ENCODE measurements around the gene MBOAT1.

GRCh38 chr6:20252311-20252710 lies 40.0 kb upstream of the MBOAT1 start:
- TF ChIP-seq ZNF70 (CRISPR knock-in tag; IDR thresholded peaks at IDR 0.05) (no peak), TOX (CRISPR knock-in tag; IDR thresholded peaks at IDR 0.05; ENCODE audit: borderline replicate concordance) (no peak), ZNF565 (CRISPR knock-in tag; conservative IDR thresholded peaks at IDR 0.05; ENCODE audit: low read depth) (no peak), ESRRG (CRISPR knock-in tag; IDR thresholded peaks at IDR 0.05) (no peak), CSDC2 (CRISPR knock-in tag; IDR thresholded peaks at IDR 0.05) (no peak)

Data from SK-N-SH treated with all-trans-retinoic acid at 6 μM for 48 hours (cell line).